IMR-90 (cell line): ENCODE data around the gene CD180. TPM values are rescaled to one million over a fixed set of nuclear protein-coding genes. Genes with fewer than 3 reads are reported as not detected.
A peak's percentile ranks its signal among the peaks of the same experiment; 100 is the strongest.

Experiments
- ATAC-seq: fragments of 200-7000 bp; cut with Tn5 transposase; 2 replicates; pipeline ENCODE4 v1.9.1; 2020; ENCODE audit warnings: low read depth, mild to moderate bottlenecking, moderate library complexity
- BruUV-seq: library from RNA; stranded (reverse); fragments of 400-500 nt; replicated peaks from 2 replicates; lab custom pipeline; 2021; lab: Mats Ljungman, UMichigan
- CTCF ChIA-PET: fragments of 300-600 bp; formaldehyde crosslinking; extraction: SDS; loops from one replicate; lab custom pipeline; 2021; ENCODE audit warnings: antibody characterized with exemption; lab: Yijun Ruan, JAX
- POLR2A ChIA-PET: fragments of 300-600 bp; sonication (Branson Sonifier 250); formaldehyde crosslinking; loops from one replicate; lab custom pipeline; 2022; ENCODE audit warnings: antibody characterized with exemption; ENCODE audit not compliant: unreplicated experiment; lab: Charles Lee
- DNase-seq: peaks from one replicate; pipeline ENCODE4 v3.0.0; 2013
- H2AFZ ChIP-seq: replicated peaks from 2 replicates; pipeline ENCODE3; 2013; ENCODE audit warnings: low read length, mild to moderate bottlenecking; ENCODE audit not compliant: poor library complexity
- H2AK5ac ChIP-seq: 2 replicates; pipeline ENCODE4 v1.6.1; 2013; ENCODE audit warnings: low read depth, low read length, inconsistent platforms
- H2AK9ac ChIP-seq: replicated peaks from 2 replicates; pipeline ENCODE3; 2013; ENCODE audit warnings: mild to moderate bottlenecking, low read depth, low read length, moderate library complexity; ENCODE audit not compliant: poor library complexity
- H2BK120ac ChIP-seq: 2 replicates; pipeline ENCODE4 v1.6.1; 2013; ENCODE audit warnings: low read depth, low read length, inconsistent platforms
- H2BK15ac ChIP-seq: 3 replicates; pipeline ENCODE4 v1.6.1; 2013; ENCODE audit warnings: low read depth, low read length, inconsistent platforms
- H2BK20ac ChIP-seq: 2 replicates; pipeline ENCODE4 v1.6.1; 2013; ENCODE audit warnings: low read depth, mild to moderate bottlenecking, inconsistent platforms, low read length, moderate library complexity
- H2BK5ac ChIP-seq: 2 replicates; pipeline ENCODE4 v1.6.1; 2013; ENCODE audit warnings: mild to moderate bottlenecking, low read depth, low read length, inconsistent platforms; ENCODE audit not compliant: poor library complexity, severe bottlenecking
- H3K14ac ChIP-seq: replicated peaks from 2 replicates; pipeline ENCODE4 v1.6.1; 2013; ENCODE audit warnings: low read depth, low read length, inconsistent platforms
- H3K18ac ChIP-seq: 2 replicates; pipeline ENCODE4 v1.6.1; 2013; ENCODE audit warnings: low read depth, low read length, control low read depth
- H3K23ac ChIP-seq: 2 replicates; pipeline ENCODE4 v1.6.1; 2013; ENCODE audit warnings: low read depth, low read length, inconsistent platforms
- H3K27ac ChIP-seq: 2 replicates; pipeline ENCODE4 v1.5.1; 2013; ENCODE audit warnings: mild to moderate bottlenecking, control low read depth, low read length; ENCODE audit not compliant: insufficient read depth
- H3K27me3 ChIP-seq: 2 replicates; pipeline ENCODE4 v1.6.1; 2013; ENCODE audit warnings: low read length; ENCODE audit not compliant: control insufficient read depth, insufficient read depth
- H3K36me3 ChIP-seq: 2 replicates; pipeline ENCODE4 v1.6.1; 2013; ENCODE audit warnings: low read length, mixed read lengths; ENCODE audit not compliant: control insufficient read depth, insufficient read depth
- H3K4ac ChIP-seq: 2 replicates; pipeline ENCODE4 v1.6.1; 2013; ENCODE audit warnings: low read depth, low read length, inconsistent platforms
- H3K4me1 ChIP-seq: 2 replicates; pipeline ENCODE4 v1.6.1; 2013; ENCODE audit warnings: low read length, mixed read lengths; ENCODE audit not compliant: control insufficient read depth, insufficient read depth
- H3K4me2 ChIP-seq: 2 replicates; pipeline ENCODE4 v1.6.1; 2013; ENCODE audit warnings: low read depth, mild to moderate bottlenecking, control low read depth, low read length, moderate library complexity
- H3K4me3 ChIP-seq: 2 replicates; pipeline ENCODE4 v1.5.1; 2013; ENCODE audit warnings: low read depth, mild to moderate bottlenecking, control low read depth, low read length, moderate library complexity; ENCODE audit not compliant: insufficient read depth
- H3K56ac ChIP-seq: 2 replicates; pipeline ENCODE4 v1.6.1; 2013; ENCODE audit warnings: low read length, inconsistent platforms; ENCODE audit not compliant: insufficient read depth; ENCODE audit errors: extremely low read depth
- H3K79me1 ChIP-seq, 2 experiments: 2 replicates each; pipeline ENCODE4 v1.6.1; 2013; ENCODE audit warnings: low read length in 2 of 2, inconsistent platforms in 1 of 2, low read depth in 1 of 2
- H3K9ac ChIP-seq: 2 replicates; pipeline ENCODE4 v1.6.1; 2013; ENCODE audit warnings: low read depth, low read length, control low read depth
- H3K9me1 ChIP-seq: 2 replicates; pipeline ENCODE4 v1.6.1; 2013; ENCODE audit warnings: low read length, inconsistent platforms; ENCODE audit not compliant: insufficient read depth
- H3K9me3 ChIP-seq: 2 replicates; pipeline ENCODE4 v1.6.1; 2013; ENCODE audit warnings: low read length; ENCODE audit not compliant: control insufficient read depth, insufficient read depth
- H4K20me1 ChIP-seq: 2 replicates; pipeline ENCODE4 v1.6.1; 2013; ENCODE audit warnings: low read length, inconsistent platforms; ENCODE audit not compliant: insufficient read depth
- H4K5ac ChIP-seq: 2 replicates; pipeline ENCODE4 v1.6.1; 2013; ENCODE audit warnings: mild to moderate bottlenecking, low read depth, low read length, control low read depth
- H4K8ac ChIP-seq, 2 experiments: 2 replicates each; pipeline ENCODE4 v1.6.1; 2013; ENCODE audit warnings: low read depth in 2 of 2, low read length in 2 of 2, control low read depth in 1 of 2, inconsistent platforms in 1 of 2
- H4K91ac ChIP-seq: 2 replicates; pipeline ENCODE4 v1.6.1; 2013; ENCODE audit warnings: low read depth, low read length, inconsistent platforms; ENCODE audit not compliant: insufficient read depth
- FOS ChIP-seq: fragments of 150-350 bp; IDR thresholded peaks from 2 replicates; pipeline ENCODE4 v1.6.1; 2016; ENCODE audit warnings: low read depth, low read length
- MXI1 ChIP-seq: IDR thresholded peaks from 2 replicates; pipeline ENCODE4 v1.6.1; 2012; ENCODE audit warnings: low read depth, mild to moderate bottlenecking, low read length, moderate library complexity, borderline replicate concordance
- WGBS, 2 experiments: methylation state at CpG; one replicate each; pipeline versions ENCODE4 v1.1.5 to v1.1.7; 2013; ENCODE audit warnings: missing lambda C conversion rate in 2 of 2; ENCODE audit not compliant: insufficient read length in 1 of 2; ENCODE audit errors: extremely low coverage in 2 of 2; 5-methylcytosine and 5-hydroxymethylcytosine counted together
- dilution Hi-C: fragments of 300-500 bp; cut with HindIII; formaldehyde crosslinking; loops from one replicate; pipeline ENCODE4 v1.14.3; 2018; ENCODE audit warnings: low sequenced_read_pairs; ENCODE audit not compliant: unreplicated experiment
- in situ Hi-C: fragments of 300-500 bp; cut with MboI; formaldehyde crosslinking; loops from 3 replicates; pipeline ENCODE4 v1.14.3; 2019; ENCODE audit warnings: low sequenced_read_pairs, inconsistent platforms, mixed read lengths
- intact Hi-C: fragments of 100-400 bp; cut with micrococcal nuclease; formaldehyde crosslinking; loops from 2 replicates; pipeline ENCODE4 v1.10.0; 2022
- polyA plus RNA-seq, 3 experiments: library from polyadenylated mRNA; depleted of rRNA; stranded (reverse); fragments of >200 nt; gene quantifications; 2 replicates each; pipeline ENCODE4 v1.2.3, GENCODE V29; 2012; ENCODE audit warnings: low replicate concordance in 1 of 3
- total RNA-seq: library from RNA; depleted of rRNA; stranded (reverse); fragments of >200 nt; gene quantifications from 2 replicates; pipeline ENCODE4 v1.2.3, GENCODE V29; 2012
- TF ChIP-seq, protein P1 (sequence below): conservative IDR thresholded peaks from 2 replicates; pipeline ENCODE4 v1.5.1; 2012; ENCODE audit warnings: mild to moderate bottlenecking, low read depth, low read length, improper control_type of control experiment

The CD180 gene
- total and polyA plus RNA-seq, 2 of the 4 experiments (the other 2 are of a cell fraction): not detected

DNA sequence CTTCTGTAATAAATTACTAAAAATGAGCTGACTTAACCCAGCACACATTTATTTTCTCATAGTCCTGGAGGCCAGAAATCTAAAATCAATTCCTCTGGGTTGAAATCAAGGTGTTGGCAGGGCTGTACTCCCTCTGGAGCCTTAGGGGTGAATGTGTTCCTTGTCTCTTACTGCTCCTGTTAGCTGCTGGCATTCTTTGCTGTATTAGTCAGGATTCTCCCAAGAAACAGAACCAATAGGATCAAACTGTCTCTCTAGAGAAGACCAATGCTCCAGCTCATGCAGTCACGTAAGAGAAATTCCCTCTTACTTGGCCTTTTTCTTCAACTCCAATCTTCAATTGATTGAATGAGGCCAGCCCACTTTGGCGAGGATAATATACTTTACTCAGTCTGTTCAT lies 15.3 kb upstream of the CD180 start:
- H2BK20ac ChIP-seq: no peak overlapping the region
- H4K5ac ChIP-seq: no peak overlapping the region
- H2BK5ac ChIP-seq: no peak overlapping the region
- H3K18ac ChIP-seq: no peak overlapping the region
- TF ChIP-seq FOS: no peak
- TF ChIP-seq, protein P1, sequence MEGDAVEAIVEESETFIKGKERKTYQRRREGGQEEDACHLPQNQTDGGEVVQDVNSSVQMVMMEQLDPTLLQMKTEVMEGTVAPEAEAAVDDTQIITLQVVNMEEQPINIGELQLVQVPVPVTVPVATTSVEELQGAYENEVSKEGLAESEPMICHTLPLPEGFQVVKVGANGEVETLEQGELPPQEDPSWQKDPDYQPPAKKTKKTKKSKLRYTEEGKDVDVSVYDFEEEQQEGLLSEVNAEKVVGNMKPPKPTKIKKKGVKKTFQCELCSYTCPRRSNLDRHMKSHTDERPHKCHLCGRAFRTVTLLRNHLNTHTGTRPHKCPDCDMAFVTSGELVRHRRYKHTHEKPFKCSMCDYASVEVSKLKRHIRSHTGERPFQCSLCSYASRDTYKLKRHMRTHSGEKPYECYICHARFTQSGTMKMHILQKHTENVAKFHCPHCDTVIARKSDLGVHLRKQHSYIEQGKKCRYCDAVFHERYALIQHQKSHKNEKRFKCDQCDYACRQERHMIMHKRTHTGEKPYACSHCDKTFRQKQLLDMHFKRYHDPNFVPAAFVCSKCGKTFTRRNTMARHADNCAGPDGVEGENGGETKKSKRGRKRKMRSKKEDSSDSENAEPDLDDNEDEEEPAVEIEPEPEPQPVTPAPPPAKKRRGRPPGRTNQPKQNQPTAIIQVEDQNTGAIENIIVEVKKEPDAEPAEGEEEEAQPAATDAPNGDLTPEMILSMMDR: 0 out of 2 replicates have a peak, but pooled peaks have one; percentile 2
- no peak for TF ChIP-seq MXI1
- ATAC-seq (peak; percentile 65), DNase-seq (peak; percentile 87)
- no peak overlapping the region for H3K14ac ChIP-seq
- H3K9me3 ChIP-seq: no peaks in the 10 kb centered on the region
- WGBS, 2 experiments: no CpG with 5 or more reads among the region's 2 CpGs
- peaks cover 4% of the 10 kb centered on the region; the same call in 1 of the 2 replicates for H3K4me1 ChIP-seq
- no peak overlapping the region for H3K27ac ChIP-seq
- no peak overlapping the region for H3K4me3 ChIP-seq
- H3K36me3 ChIP-seq: no peaks in the 10 kb centered on the region
- H2AK5ac ChIP-seq: no peak overlapping the region
- no peak overlapping the region for H3K9ac ChIP-seq
- in situ Hi-C loops: loop anchor here (5.0 to 25.0 kb wide), 2 partner anchors 50 to 900 kb away; no protein-coding TSS in a partner anchor
- ChIA-PET POLR2A (no interaction called here), CTCF (no interaction called here)
- H3K23ac ChIP-seq: no peak overlapping the region
- H2AK9ac ChIP-seq: no peak overlapping the region
- no peaks in the 10 kb centered on the region for H4K20me1 ChIP-seq
- dilution Hi-C loops: no loop called here
- H2BK15ac ChIP-seq: no peak overlapping the region
- no peak overlapping the region for H3K56ac ChIP-seq
- H3K9me1 ChIP-seq: 0 out of 2 replicates have a peak, but pooled peaks cover 3% of the 10 kb centered on the region
- H2BK120ac ChIP-seq: no peak overlapping the region
- BruUV-seq: no TSS peak
- H4K8ac ChIP-seq: no peak overlapping the region
- peak overlapping the region; percentile 26; the same call in 1 of the 2 replicates for H3K4ac ChIP-seq
- H2AFZ ChIP-seq: no peak overlapping the region
- H4K91ac ChIP-seq: no peak overlapping the region
- H3K4me2 ChIP-seq: no peak overlapping the region
- H3K27me3 ChIP-seq: no peaks in the 10 kb centered on the region
- no peaks in the 10 kb centered on the region for H3K79me1 ChIP-seq
- intact Hi-C loops: no loop called here
